HepG2 (cell line): ENCODE measurements around the gene SLC25A45. TPM values are rescaled to one million over a fixed set of nuclear protein-coding genes. Genes with fewer than 3 reads are reported as not detected.
A peak's percentile ranks its signal among the peaks of the same experiment; 100 is the strongest.

Source experiments
- ATAC-seq: fragments of 200-7000 bp; cut with Tn5 transposase; 3 replicates; pipeline ENCODE4 v1.9.1; 2020; ENCODE audit warnings: mild to moderate bottlenecking, moderate library complexity
- BruUV-seq: library from RNA; stranded (reverse); fragments of 400-500 nt; replicated peaks from 2 replicates; lab custom pipeline; 2021; lab: Mats Ljungman, UMichigan
- CTCF ChIA-PET: fragments of 300-600 bp; formaldehyde crosslinking; extraction: SDS; loops from one replicate; lab custom pipeline; 2021; ENCODE audit warnings: low total read pairs, inconsistent platforms, low intra/inter-chr PET ratio; lab: Yijun Ruan, JAX
- POLR2A ChIA-PET: fragments of 350-600 bp; sonication (Branson Sonifier 250); formaldehyde crosslinking; loops from one replicate; lab custom pipeline; 2020; ENCODE audit warnings: antibody characterized with exemption, inconsistent platforms; lab: Yijun Ruan, JAX
- DNase-seq: peaks from one replicate; pipeline ENCODE4 v3.0.0-alpha.2; 2015; ENCODE audit warnings: low spot score
- FAIRE-seq: peaks from 3 replicates; lab custom pipeline; 2011; peaks lifted over from hg19 to GRCh38; lab: Jason Lieb, UNC
- H2AFZ ChIP-seq: one replicate; pipeline ENCODE4 v1.6.1; 2011; ENCODE audit warnings: low read length, inconsistent platforms
- H3K27ac ChIP-seq: fragments of 300-600 bp; 3 replicates; pipeline ENCODE4 v1.8.0; 2011; ENCODE audit warnings: mixed run types, mild to moderate bottlenecking, mixed read lengths, low read length, inconsistent platforms; ENCODE audit not compliant: insufficient read depth; ENCODE audit errors: extremely low read length
- H3K27me3 ChIP-seq, 2 experiments: fragments of 200-600 bp in 1 of 2; 2 replicates in 1 of 2; 3 replicates in 1 of 2; pipeline versions ENCODE4 v1.6.0 to v1.8.0; 2011; ENCODE audit warnings: low read length in 2 of 2, mild to moderate bottlenecking in 2 of 2, moderate library complexity in 2 of 2, inconsistent platforms in 1 of 2; ENCODE audit not compliant: insufficient read depth in 2 of 2, control insufficient read depth in 1 of 2
- H3K36me3 ChIP-seq, 2 experiments: fragments of 200-600 bp in 1 of 2; replicated peaks in 1 of 2; 2 replicates in 1 of 2; 3 replicates in 1 of 2; pipeline versions ENCODE4 v1.5.1 to v1.8.0; 2011; ENCODE audit warnings: low read length in 2 of 2, inconsistent platforms in 1 of 2; ENCODE audit not compliant: insufficient read depth in 2 of 2, control insufficient read depth in 1 of 2
- H3K4me1 ChIP-seq: 2 replicates; pipeline ENCODE4 v1.5.1; 2012; ENCODE audit warnings: low read length, inconsistent platforms; ENCODE audit not compliant: insufficient read depth
- H3K4me2 ChIP-seq: 2 replicates; pipeline ENCODE4 v1.6.0; 2011; ENCODE audit warnings: low read depth, low read length, inconsistent platforms
- H3K4me3 ChIP-seq, 3 experiments: fragments of 200-600 bp in 1 of 3; sonication (generic), shearing (Covaris generic) in 1 of 3; replicated peaks in 1 of 3; 2 replicates each; pipeline ENCODE4 v1.5.1; 2011 to 2016; ENCODE audit warnings: low read length in 3 of 3, inconsistent platforms in 2 of 3, low read depth in 2 of 3, mild to moderate bottlenecking in 2 of 3, control low read depth in 1 of 3, mixed read lengths in 1 of 3; ENCODE audit not compliant: insufficient read depth in 1 of 3
- H3K79me2 ChIP-seq: one replicate; pipeline ENCODE4 v1.6.1; 2011; ENCODE audit warnings: low read length, inconsistent platforms; ENCODE audit not compliant: insufficient read depth
- H3K9ac ChIP-seq: 2 replicates; pipeline ENCODE4 v1.6.0; 2011; ENCODE audit warnings: mild to moderate bottlenecking, low read depth, low read length, inconsistent platforms; ENCODE audit not compliant: insufficient read depth
- H3K9me3 ChIP-seq: 2 replicates; pipeline ENCODE4 v1.5.1; 2012; ENCODE audit warnings: mild to moderate bottlenecking, low read length
- H4K20me1 ChIP-seq: 2 replicates; pipeline ENCODE4 v1.6.0; 2011; ENCODE audit warnings: inconsistent platforms, mild to moderate bottlenecking, low read length, moderate library complexity; ENCODE audit not compliant: insufficient read depth
- FOSL1 ChIP-seq: sonication (generic); formaldehyde crosslinking; IDR thresholded peaks from 2 replicates; pipeline ENCODE4 v1.9.0; 2021; ENCODE audit warnings: missing genetic modification reagents, borderline replicate concordance
- FOXA1 ChIP-seq, 2 experiments: fragments of 450-650 bp in 1 of 2; sonication (generic) in 1 of 2; formaldehyde crosslinking in 1 of 2; IDR thresholded peaks; 2 replicates each; pipeline versions ENCODE4 v1.4.0 to v1.6.1; 2016 to 2020; ENCODE audit warnings: missing genetic modification reagents in 1 of 2
- HNRNPL ChIP-seq: fragments of 200-400 bp; formaldehyde crosslinking; IDR thresholded peaks from 2 replicates; pipeline ENCODE4 v1.6.1; 2017; ENCODE audit warnings: mild to moderate bottlenecking, low read depth, low read length
- SMARCC2 ChIP-seq: fragments of 450-650 bp; IDR thresholded peaks from 2 replicates; pipeline ENCODE4 v1.6.1; 2017; ENCODE audit warnings: antibody characterized with exemption, mild to moderate bottlenecking
- STAG1 ChIP-seq: sonication (generic); formaldehyde crosslinking; IDR thresholded peaks from 2 replicates; pipeline ENCODE4 v1.4.0; 2020; ENCODE audit warnings: missing genetic modification reagents
- ZFY ChIP-seq: sonication (generic); formaldehyde crosslinking; IDR thresholded peaks from 2 replicates; pipeline ENCODE4 v1.4.0; 2020; ENCODE audit warnings: missing genetic modification reagents
- ZNF260 ChIP-seq: sonication (generic); formaldehyde crosslinking; IDR thresholded peaks from 2 replicates; pipeline ENCODE4 v1.4.0; 2020; ENCODE audit warnings: missing genetic modification reagents, low read depth, mild to moderate bottlenecking, borderline replicate concordance
- ZNF274 ChIP-seq: sonication (generic); formaldehyde crosslinking; IDR thresholded peaks from 2 replicates; pipeline ENCODE4 v1.5.1; 2020; ENCODE audit warnings: mild to moderate bottlenecking, missing genetic modification reagents
- ZNF652 ChIP-seq: IDR thresholded peaks from 2 replicates; pipeline ENCODE4 v1.6.1; 2016; ENCODE audit warnings: low read depth, borderline replicate concordance
- WGBS: methylation state at CpG from one replicate; pipeline ENCODE4 v1.1.6; 2017; ENCODE audit warnings: low lambda C conversion rate; 5-methylcytosine and 5-hydroxymethylcytosine counted together
- in situ Hi-C: cut with HindIII; loops from 2 replicates; pipeline ENCODE4 v1.10.0; 2017; ENCODE audit warnings: low pct_unique_long_range_greater_than_20kb; ENCODE audit not compliant: extremely low pct_ligation_motif_present
- intact Hi-C: fragments of 100-400 bp; cut with micrococcal nuclease; formaldehyde crosslinking; loops from one replicate; pipeline ENCODE4 v1.10.0; 2022; ENCODE audit not compliant: unreplicated experiment
- polyA plus RNA-seq, 8 experiments: library from polyadenylated mRNA; depleted of rRNA in 3 of 8; stranded (reverse) in 7 of 8; unstranded in 1 of 8; fragments of >200 nt; fragmentation: Illumina TruSeq in 4 of 8; extraction: Trizol in 4 of 8; gene quantifications; 2 replicates each; pipeline versions ENCODE4 v1.2.1 to v1.2.3, GENCODE V29; 2011 to 2016; ENCODE audit warnings: low read depth in 4 of 8, missing spikeins in 1 of 8, mixed read lengths in 1 of 8; ENCODE audit not compliant: insufficient read depth in 1 of 8
- total RNA-seq, 5 experiments: library from RNA; depleted of rRNA; stranded (reverse); fragments of >200 nt; fragmentation: Illumina TruSeq; extraction: Trizol; gene quantifications; 2 replicates each; pipeline ENCODE4 v1.2.3, GENCODE V29; 2016; ENCODE audit warnings: low read depth in 1 of 5
- TF ChIP-seq, protein P1 (sequence below): sonication (generic); formaldehyde crosslinking; IDR thresholded peaks from 2 replicates; pipeline ENCODE4 v1.4.0; 2020; ENCODE audit warnings: missing genetic modification reagents
- TF ChIP-seq, protein P2 (sequence below): sonication (generic); formaldehyde crosslinking; IDR thresholded peaks from 2 replicates; pipeline ENCODE4 v1.4.0; 2020; ENCODE audit warnings: missing genetic modification reagents
- TF ChIP-seq, protein P3 (sequence below): sonication (generic); formaldehyde crosslinking; IDR thresholded peaks from 2 replicates; pipeline ENCODE4 v1.4.0; 2020; ENCODE audit warnings: missing genetic modification reagents
- TF ChIP-seq, protein P4 (sequence below): sonication (generic); formaldehyde crosslinking; IDR thresholded peaks from 2 replicates; pipeline ENCODE4 v1.4.0; 2020; ENCODE audit warnings: mild to moderate bottlenecking, missing genetic modification reagents
- TF ChIP-seq, protein P5 (sequence below): sonication (generic); formaldehyde crosslinking; IDR thresholded peaks from 2 replicates; pipeline ENCODE4 v1.4.0; 2020; ENCODE audit warnings: missing genetic modification reagents

Gene SLC25A45
- total and polyA plus RNA-seq, 2 of the 13 experiments (the other 11 are each of a cell fraction or from before 2014, with no cell fraction given) = 1.2 to 3.4 TPM

DNA sequence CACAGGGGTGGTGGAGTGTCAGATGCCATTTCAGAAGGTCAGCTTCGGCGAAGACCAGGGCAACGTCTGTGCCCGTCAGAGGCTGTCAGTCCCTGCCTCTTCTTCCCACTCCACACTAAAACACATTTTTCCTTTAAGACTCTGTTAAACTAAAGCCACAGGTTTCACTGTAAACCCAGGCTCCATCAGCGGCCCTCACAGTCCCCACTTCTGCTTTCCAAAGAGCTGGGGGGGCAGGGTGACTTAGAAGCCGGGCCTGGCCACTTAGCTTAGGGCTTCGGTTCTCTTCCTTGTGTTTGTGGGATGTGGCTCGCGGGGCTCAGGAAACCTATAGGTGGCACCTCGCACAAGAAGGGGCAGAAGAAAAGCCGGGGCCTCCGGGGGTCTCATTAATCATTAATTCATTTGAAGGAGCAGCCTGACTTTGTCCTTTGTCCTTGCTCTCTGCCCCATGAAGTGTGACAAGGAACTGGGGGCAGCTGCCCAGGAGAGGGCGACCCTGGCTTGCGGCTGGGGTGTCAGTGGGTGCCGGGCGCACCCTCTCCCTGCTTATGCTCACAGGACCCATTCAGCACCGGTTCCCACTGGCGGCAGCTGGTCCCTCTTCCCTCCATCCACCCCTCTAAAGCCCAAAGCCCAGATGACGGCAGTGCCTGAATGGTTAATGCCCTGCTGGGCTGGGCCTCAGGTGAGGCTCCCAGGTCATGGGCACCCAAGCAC lies 4.1 kb downstream of the SLC25A45 start (continued):
- TF ChIP-seq, protein P1, sequence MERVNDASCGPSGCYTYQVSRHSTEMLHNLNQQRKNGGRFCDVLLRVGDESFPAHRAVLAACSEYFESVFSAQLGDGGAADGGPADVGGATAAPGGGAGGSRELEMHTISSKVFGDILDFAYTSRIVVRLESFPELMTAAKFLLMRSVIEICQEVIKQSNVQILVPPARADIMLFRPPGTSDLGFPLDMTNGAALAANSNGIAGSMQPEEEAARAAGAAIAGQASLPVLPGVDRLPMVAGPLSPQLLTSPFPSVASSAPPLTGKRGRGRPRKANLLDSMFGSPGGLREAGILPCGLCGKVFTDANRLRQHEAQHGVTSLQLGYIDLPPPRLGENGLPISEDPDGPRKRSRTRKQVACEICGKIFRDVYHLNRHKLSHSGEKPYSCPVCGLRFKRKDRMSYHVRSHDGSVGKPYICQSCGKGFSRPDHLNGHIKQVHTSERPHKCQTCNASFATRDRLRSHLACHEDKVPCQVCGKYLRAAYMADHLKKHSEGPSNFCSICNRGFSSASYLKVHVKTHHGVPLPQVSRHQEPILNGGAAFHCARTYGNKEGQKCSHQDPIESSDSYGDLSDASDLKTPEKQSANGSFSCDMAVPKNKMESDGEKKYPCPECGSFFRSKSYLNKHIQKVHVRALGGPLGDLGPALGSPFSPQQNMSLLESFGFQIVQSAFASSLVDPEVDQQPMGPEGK (CRISPR knock-in tag) = peak; percentile 43; the same call in 1 of the 2 replicates
- peak; percentile 80 for TF ChIP-seq HNRNPL
- TF ChIP-seq STAG1 = peak; percentile 55
- TF ChIP-seq ZNF260 (CRISPR knock-in tag) = no peak
- TF ChIP-seq ZNF652 (CRISPR knock-in tag) = peak; percentile 60; the same call in 1 of the 2 replicates
- TF ChIP-seq SMARCC2 = no peak

DNA sequence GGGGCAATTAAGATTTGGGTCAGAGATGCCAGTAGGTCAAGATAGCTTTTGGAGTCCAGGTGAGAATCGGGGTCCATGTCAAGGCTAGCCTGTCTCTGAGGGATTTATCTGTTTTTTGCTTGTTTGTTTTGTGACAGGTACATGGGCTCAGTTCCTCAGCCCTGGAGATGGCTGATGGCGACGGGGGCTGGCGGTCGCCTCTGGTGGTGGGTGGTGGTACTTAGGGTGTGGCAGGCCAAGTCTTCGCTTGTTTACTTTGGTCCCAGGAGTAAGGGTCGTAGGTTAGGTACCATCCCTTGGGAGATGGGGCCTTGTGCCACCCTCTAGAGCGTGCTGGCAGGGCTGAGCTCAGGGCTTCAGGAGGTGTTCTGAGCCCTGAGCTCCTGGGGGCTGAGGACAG lies 4.7 kb downstream of the SLC25A45 start:
- DNase-seq = no peak
- no peak overlapping the region for H3K4me3 ChIP-seq
- H3K9me3 ChIP-seq = no peaks in the 10 kb centered on the region
- H4K20me1 ChIP-seq = no peaks in the 10 kb centered on the region
- no peak overlapping the region for H3K27ac ChIP-seq
- no peaks in the 10 kb centered on the region for H3K79me2 ChIP-seq
- H3K4me1 ChIP-seq = peaks cover 80% of the 10 kb centered on the region
- no peak for ATAC-seq
- in situ Hi-C loops = no loop called here
- CTCF ChIA-PET = no interaction called here
- WGBS = 76% methylated on average over 8 of the region's 8 CpGs
- H2AFZ ChIP-seq = no peak overlapping the region
- POLR2A ChIA-PET = interaction anchor here (1.1 to 16.8 kb wide), 2 partner anchors 13 to 43 kb away, joined by 3 to 433 read pairs; partner anchors contain the start of gene NEAT1
- BruUV-seq = no TSS peak
- H3K4me2 ChIP-seq = peak overlapping the region; percentile 64; the same call in 1 of the 2 replicates
- H3K36me3 ChIP-seq = no peaks in the 10 kb centered on the region
- intact Hi-C loops = no loop called here
- no peak overlapping the region for H3K9ac ChIP-seq
- H3K27me3 ChIP-seq = peaks cover 0 to 2% of the 10 kb centered on the region in 2 experiments; a peak in 3 of 5 replicates
- no peak for FAIRE-seq
- TF ChIP-seq ZFY (no peak), ZNF274 (CRISPR knock-in tag) (no peak), FOXA1 (IDR thresholded peaks at IDR 0.05) (no peak), FOXA1 (CRISPR knock-in tag; IDR thresholded peaks at IDR 0.05) (0 out of 2 replicates have a peak, but pooled peaks have one; percentile 48), FOSL1 (CRISPR knock-in tag) (no peak)
- TF ChIP-seq, protein P2, sequence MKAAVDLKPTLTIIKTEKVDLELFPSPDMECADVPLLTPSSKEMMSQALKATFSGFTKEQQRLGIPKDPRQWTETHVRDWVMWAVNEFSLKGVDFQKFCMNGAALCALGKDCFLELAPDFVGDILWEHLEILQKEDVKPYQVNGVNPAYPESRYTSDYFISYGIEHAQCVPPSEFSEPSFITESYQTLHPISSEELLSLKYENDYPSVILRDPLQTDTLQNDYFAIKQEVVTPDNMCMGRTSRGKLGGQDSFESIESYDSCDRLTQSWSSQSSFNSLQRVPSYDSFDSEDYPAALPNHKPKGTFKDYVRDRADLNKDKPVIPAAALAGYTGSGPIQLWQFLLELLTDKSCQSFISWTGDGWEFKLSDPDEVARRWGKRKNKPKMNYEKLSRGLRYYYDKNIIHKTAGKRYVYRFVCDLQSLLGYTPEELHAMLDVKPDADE (CRISPR knock-in tag) = no peak
- TF ChIP-seq, protein P3, sequence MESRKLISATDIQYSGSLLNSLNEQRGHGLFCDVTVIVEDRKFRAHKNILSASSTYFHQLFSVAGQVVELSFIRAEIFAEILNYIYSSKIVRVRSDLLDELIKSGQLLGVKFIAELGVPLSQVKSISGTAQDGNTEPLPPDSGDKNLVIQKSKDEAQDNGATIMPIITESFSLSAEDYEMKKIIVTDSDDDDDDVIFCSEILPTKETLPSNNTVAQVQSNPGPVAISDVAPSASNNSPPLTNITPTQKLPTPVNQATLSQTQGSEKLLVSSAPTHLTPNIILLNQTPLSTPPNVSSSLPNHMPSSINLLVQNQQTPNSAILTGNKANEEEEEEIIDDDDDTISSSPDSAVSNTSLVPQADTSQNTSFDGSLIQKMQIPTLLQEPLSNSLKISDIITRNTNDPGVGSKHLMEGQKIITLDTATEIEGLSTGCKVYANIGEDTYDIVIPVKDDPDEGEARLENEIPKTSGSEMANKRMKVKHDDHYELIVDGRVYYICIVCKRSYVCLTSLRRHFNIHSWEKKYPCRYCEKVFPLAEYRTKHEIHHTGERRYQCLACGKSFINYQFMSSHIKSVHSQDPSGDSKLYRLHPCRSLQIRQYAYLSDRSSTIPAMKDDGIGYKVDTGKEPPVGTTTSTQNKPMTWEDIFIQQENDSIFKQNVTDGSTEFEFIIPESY (CRISPR knock-in tag) = peak; percentile 92
- TF ChIP-seq, protein P4, sequence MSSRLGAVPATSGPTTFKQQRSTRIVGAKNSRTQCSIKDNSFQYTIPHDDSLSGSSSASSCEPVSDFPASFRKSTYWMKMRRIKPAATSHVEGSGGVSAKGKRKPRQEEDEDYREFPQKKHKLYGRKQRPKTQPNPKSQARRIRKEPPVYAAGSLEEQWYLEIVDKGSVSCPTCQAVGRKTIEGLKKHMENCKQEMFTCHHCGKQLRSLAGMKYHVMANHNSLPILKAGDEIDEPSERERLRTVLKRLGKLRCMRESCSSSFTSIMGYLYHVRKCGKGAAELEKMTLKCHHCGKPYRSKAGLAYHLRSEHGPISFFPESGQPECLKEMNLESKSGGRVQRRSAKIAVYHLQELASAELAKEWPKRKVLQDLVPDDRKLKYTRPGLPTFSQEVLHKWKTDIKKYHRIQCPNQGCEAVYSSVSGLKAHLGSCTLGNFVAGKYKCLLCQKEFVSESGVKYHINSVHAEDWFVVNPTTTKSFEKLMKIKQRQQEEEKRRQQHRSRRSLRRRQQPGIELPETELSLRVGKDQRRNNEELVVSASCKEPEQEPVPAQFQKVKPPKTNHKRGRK (CRISPR knock-in tag) = no peak
- TF ChIP-seq, protein P5, sequence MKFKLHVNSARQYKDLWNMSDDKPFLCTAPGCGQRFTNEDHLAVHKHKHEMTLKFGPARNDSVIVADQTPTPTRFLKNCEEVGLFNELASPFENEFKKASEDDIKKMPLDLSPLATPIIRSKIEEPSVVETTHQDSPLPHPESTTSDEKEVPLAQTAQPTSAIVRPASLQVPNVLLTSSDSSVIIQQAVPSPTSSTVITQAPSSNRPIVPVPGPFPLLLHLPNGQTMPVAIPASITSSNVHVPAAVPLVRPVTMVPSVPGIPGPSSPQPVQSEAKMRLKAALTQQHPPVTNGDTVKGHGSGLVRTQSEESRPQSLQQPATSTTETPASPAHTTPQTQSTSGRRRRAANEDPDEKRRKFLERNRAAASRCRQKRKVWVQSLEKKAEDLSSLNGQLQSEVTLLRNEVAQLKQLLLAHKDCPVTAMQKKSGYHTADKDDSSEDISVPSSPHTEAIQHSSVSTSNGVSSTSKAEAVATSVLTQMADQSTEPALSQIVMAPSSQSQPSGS (CRISPR knock-in tag) = no peak
